PFSK-1 (cell line): ENCODE measurements around the gene PCP2.

Source experiments
- POLR2AphosphoS5 ChIP-seq: IDR thresholded peaks from 2 replicates; pipeline ENCODE4 v1.6.1; 2012; ENCODE audit warnings: low read depth, mild to moderate bottlenecking, control low read depth, low read length, moderate library complexity
- SIN3A ChIP-seq: IDR thresholded peaks from 2 replicates; pipeline ENCODE4 v1.6.1; 2012; ENCODE audit warnings: mild to moderate bottlenecking, low read length, moderate library complexity, borderline replicate concordance; ENCODE audit not compliant: insufficient read depth
- TAF1 ChIP-seq: IDR thresholded peaks from 2 replicates; pipeline ENCODE4 v1.6.1; 2012; ENCODE audit warnings: low read length, control low read depth, borderline replicate concordance; ENCODE audit not compliant: insufficient read depth
- TF ChIP-seq, protein P1 (sequence below), 2 experiments: IDR thresholded peaks; 2 replicates each; pipeline versions ENCODE4 v1.6.1 to v1.8.0; 2011 to 2012; ENCODE audit warnings: low read depth in 2 of 2, low read length in 2 of 2, control low read depth in 1 of 2, inconsistent platforms in 1 of 2, mild to moderate bottlenecking in 1 of 2, moderate library complexity in 1 of 2; ENCODE audit not compliant: insufficient read depth in 1 of 2

DNA sequence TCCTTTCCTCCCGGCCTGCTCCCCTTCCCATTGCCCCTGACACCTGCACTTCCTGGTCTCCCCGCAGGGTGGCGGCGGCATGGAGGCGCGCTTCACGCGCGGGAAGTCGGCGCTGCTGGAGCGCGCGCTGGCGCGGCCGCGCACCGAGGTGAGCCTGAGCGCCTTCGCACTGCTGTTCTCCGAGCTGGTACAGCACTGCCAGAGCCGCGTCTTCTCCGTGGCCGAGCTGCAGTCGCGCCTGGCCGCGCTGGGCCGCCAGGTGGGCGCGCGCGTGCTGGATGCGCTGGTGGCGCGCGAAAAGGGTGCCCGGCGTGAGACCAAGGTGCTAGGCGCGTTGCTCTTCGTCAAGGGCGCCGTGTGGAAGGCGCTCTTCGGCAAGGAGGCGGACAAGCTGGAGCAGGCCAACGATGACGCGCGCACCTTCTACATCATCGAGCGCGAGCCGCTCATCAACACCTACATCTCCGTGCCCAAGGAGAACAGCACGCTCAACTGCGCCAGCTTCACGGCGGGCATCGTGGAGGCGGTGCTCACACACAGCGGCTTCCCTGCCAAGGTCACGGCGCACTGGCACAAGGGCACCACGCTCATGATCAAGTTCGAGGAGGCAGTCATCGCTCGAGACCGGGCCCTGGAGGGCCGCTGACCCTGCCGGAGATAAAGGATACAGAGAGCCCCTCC is 48.8 kb upstream of the PCP2 start:
- TF ChIP-seq, protein P1, sequence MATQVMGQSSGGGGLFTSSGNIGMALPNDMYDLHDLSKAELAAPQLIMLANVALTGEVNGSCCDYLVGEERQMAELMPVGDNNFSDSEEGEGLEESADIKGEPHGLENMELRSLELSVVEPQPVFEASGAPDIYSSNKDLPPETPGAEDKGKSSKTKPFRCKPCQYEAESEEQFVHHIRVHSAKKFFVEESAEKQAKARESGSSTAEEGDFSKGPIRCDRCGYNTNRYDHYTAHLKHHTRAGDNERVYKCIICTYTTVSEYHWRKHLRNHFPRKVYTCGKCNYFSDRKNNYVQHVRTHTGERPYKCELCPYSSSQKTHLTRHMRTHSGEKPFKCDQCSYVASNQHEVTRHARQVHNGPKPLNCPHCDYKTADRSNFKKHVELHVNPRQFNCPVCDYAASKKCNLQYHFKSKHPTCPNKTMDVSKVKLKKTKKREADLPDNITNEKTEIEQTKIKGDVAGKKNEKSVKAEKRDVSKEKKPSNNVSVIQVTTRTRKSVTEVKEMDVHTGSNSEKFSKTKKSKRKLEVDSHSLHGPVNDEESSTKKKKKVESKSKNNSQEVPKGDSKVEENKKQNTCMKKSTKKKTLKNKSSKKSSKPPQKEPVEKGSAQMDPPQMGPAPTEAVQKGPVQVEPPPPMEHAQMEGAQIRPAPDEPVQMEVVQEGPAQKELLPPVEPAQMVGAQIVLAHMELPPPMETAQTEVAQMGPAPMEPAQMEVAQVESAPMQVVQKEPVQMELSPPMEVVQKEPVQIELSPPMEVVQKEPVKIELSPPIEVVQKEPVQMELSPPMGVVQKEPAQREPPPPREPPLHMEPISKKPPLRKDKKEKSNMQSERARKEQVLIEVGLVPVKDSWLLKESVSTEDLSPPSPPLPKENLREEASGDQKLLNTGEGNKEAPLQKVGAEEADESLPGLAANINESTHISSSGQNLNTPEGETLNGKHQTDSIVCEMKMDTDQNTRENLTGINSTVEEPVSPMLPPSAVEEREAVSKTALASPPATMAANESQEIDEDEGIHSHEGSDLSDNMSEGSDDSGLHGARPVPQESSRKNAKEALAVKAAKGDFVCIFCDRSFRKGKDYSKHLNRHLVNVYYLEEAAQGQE (IDR thresholded peaks at IDR 0.05; ENCODE audit: insufficient read depth in 1 of 2, low read depth in 2 of 2, low read length in 2 of 2) = no peak
- TF ChIP-seq POLR2AphosphoS5 (no peak), SIN3A (no peak), TAF1 (no peak)
